ENCODE results near the gene OR6K2.

GRCh38 chr1:158686111-158687009 lies 14.1 kb downstream of the OR6K2 start, which contains the start of gene SPTA1:
- no peak for TF ChIP-seq EZH2 (IDR thresholded peaks at IDR 0.05; ENCODE audit: borderline replicate concordance, low read length)
- TF ChIP-seq CTCF (IDR thresholded peaks at IDR 0.05; ENCODE audit: low read length) = no peak

Data from OCI-LY1 (cell line).